ENCODE results near the gene CEMIP.

DNA sequence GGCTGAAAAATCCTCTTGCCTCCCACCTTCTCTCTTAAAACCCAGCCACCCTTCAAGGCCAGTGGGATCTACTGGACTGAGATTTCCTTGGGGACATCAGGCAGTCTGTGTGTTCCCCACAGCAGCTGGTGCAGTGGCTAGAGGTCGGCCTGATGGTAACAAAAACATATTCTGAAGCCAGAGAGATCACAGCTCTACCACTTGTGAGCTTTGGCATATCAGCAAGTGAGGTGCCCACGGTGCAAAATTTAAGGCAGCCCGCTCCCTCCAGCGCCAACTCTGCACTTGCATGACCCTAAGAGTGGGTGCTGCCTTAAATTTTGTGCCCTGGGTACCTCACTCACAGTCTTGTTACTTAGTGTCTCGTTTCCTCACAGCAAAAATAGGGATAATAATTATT, 113.2 kb downstream of the CEMIP start:
- TF ChIP-seq BHLHE40 (IDR thresholded peaks at IDR 0.05; ENCODE audit: borderline replicate concordance) (no peak), FOXK2 (IDR thresholded peaks at IDR 0.05) (no peak), NFRKB (IDR thresholded peaks at IDR 0.05) (no peak), FOXM1 (IDR thresholded peaks at IDR 0.05; ENCODE audit: borderline replicate concordance) (no peak), SP1 (IDR thresholded peaks at IDR 0.05) (no peak), TARDBP (IDR thresholded peaks at IDR 0.05) (no peak), PKNOX1 (IDR thresholded peaks at IDR 0.05) (no peak), ELF4 (IDR thresholded peaks at IDR 0.05) (no peak), HDGF (IDR thresholded peaks at IDR 0.05; ENCODE audit: borderline replicate concordance) (no peak), SUZ12 (IDR thresholded peaks at IDR 0.05) (no peak), FOXA1 (IDR thresholded peaks at IDR 0.05) (no peak), ZNF384 (IDR thresholded peaks at IDR 0.05) (no peak), CTBP1 (IDR thresholded peaks at IDR 0.05; ENCODE audit: borderline replicate concordance) (no peak)
